Measurements from ENCODE around the gene RERE.

RERE gene

DNA sequence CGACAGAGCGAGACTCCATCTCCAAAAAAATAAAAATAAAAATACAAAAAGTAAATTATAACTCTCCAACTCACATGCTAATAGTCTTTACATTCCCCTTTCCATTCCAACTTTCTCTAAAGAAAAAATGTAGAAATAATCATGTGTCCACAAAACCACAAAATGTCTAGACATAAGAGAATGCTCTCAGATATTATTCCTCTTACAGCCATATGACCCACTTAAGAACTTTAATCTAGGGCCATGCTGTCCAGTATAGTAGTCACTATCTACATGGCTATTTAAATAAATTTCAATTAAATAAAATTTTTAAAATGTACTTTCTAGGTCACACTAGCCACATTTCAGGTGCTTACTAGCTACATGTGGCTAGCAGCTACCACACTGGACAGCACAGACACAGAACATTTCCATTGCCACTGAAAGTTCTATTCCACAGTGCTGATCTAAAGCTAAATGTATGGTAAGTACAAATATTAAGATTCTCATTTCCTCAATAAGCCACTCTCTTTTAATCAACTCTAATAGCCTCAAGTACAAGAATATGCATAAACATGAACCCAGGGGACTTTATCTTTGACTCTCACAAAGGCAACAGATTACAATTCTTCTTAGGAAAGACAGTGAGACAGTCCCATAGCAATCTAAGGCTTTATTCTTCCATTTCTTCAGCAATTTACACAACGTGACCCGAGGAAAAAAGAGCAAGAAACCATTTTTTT, 138.6 kb downstream of the RERE start:
- H3K9ac ChIP-seq (ENCODE audit: low read depth, low read length), result no peak overlapping the region
- no peaks in the 10 kb centered on the region for H3K27me3 ChIP-seq (ENCODE audit: control insufficient read depth, insufficient read depth, low read length)
- peaks cover 21% of the 10 kb centered on the region for H3K4me1 ChIP-seq (ENCODE audit: control insufficient read depth, insufficient read depth, low read length)
- no peaks in the 10 kb centered on the region for H3K9me3 ChIP-seq (ENCODE audit: control insufficient read depth, insufficient read depth, low read length)
- H3K36me3 ChIP-seq (ENCODE audit: control insufficient read depth, insufficient read depth, low read length), result no peaks in the 10 kb centered on the region
- H3K4me3 ChIP-seq (ENCODE audit: low read depth, low read length), result no peak overlapping the region

DNA sequence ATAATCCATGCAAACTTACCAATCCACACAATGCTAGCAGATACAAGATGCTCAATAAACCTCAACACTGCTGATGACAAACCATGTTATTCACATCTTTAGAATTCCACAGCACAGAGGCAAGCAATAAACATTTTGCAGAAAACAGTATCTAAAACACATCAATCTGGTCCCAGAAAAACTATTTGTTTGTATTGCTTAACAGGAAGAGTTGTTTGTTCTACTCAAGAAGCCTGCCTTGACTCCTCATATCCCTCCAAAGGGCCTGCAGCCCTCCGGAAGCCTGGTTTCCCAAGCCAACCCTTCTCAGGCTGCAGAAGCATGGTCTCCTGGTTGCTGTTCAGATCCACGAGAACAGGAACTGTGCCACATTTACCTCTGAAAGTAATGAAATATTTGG, 139.7 kb downstream of the RERE start:
- Histone ChIP-seq H3K36me3 (ENCODE audit: control insufficient read depth, insufficient read depth, low read length) (no peaks in the 10 kb centered on the region), H3K4me1 (ENCODE audit: control insufficient read depth, insufficient read depth, low read length) (peaks cover 21% of the 10 kb centered on the region), H3K4me3 (ENCODE audit: low read depth, low read length) (no peak overlapping the region), H3K27me3 (ENCODE audit: control insufficient read depth, insufficient read depth, low read length) (no peaks in the 10 kb centered on the region), H3K9me3 (ENCODE audit: control insufficient read depth, insufficient read depth, low read length) (no peaks in the 10 kb centered on the region), H3K9ac (ENCODE audit: low read depth, low read length) (no peak overlapping the region)

DNA sequence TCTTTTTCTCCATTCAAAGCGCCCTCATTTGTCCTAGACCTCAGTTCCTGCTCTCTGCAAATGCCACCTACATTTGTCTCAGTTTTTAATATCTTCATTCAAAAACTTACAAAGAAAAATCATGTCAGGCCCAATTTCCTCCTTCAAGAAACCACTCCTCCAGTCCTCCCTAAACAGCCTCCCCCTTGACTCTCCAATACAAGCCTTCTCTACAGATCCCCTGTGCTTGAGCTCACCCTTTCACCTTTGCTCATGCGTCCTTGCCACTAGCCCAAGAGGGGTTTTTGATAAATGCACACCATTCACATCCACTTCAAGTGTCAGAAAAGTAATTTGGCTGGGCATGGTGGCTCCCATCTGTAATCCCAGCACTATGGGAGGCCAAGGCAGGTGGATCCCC, 140.6 kb downstream of the RERE start:
- no peak overlapping the region for H3K9ac ChIP-seq (ENCODE audit: low read depth, low read length)
- no peaks in the 10 kb centered on the region for H3K9me3 ChIP-seq (ENCODE audit: control insufficient read depth, insufficient read depth, low read length)
- H3K36me3 ChIP-seq (ENCODE audit: control insufficient read depth, insufficient read depth, low read length), result no peaks in the 10 kb centered on the region
- H3K27me3 ChIP-seq (ENCODE audit: control insufficient read depth, insufficient read depth, low read length), result no peaks in the 10 kb centered on the region
- H3K4me3 ChIP-seq (ENCODE audit: low read depth, low read length), result no peak overlapping the region
- peaks cover 17% of the 10 kb centered on the region for H3K4me1 ChIP-seq (ENCODE audit: control insufficient read depth, insufficient read depth, low read length)

GRCh38 chr1:8676072-8676471, 141.4 kb downstream of the RERE start:
- Histone ChIP-seq H3K27me3 (ENCODE audit: control insufficient read depth, insufficient read depth, low read length) (no peaks in the 10 kb centered on the region), H3K4me3 (ENCODE audit: low read depth, low read length) (no peak overlapping the region), H3K36me3 (ENCODE audit: control insufficient read depth, insufficient read depth, low read length) (no peaks in the 10 kb centered on the region), H3K9me3 (ENCODE audit: control insufficient read depth, insufficient read depth, low read length) (no peaks in the 10 kb centered on the region), H3K4me1 (ENCODE audit: control insufficient read depth, insufficient read depth, low read length) (peaks cover 18% of the 10 kb centered on the region), H3K9ac (ENCODE audit: low read depth, low read length) (no peak overlapping the region)

- no peak overlapping the region for H3K9ac ChIP-seq (ENCODE audit: low read depth, low read length)
- peaks cover 21% of the 10 kb centered on the region for H3K4me1 ChIP-seq (ENCODE audit: control insufficient read depth, insufficient read depth, low read length)
- no peaks in the 10 kb centered on the region for H3K27me3 ChIP-seq (ENCODE audit: control insufficient read depth, insufficient read depth, low read length)
- no peak overlapping the region for H3K4me3 ChIP-seq (ENCODE audit: low read depth, low read length)
- no peaks in the 10 kb centered on the region for H3K9me3 ChIP-seq (ENCODE audit: control insufficient read depth, insufficient read depth, low read length)
- no peaks in the 10 kb centered on the region for H3K36me3 ChIP-seq (ENCODE audit: control insufficient read depth, insufficient read depth, low read length)
Observed at GRCh38 chr1:8674912-8675311, 142.5 kb downstream of the RERE start.

DNA sequence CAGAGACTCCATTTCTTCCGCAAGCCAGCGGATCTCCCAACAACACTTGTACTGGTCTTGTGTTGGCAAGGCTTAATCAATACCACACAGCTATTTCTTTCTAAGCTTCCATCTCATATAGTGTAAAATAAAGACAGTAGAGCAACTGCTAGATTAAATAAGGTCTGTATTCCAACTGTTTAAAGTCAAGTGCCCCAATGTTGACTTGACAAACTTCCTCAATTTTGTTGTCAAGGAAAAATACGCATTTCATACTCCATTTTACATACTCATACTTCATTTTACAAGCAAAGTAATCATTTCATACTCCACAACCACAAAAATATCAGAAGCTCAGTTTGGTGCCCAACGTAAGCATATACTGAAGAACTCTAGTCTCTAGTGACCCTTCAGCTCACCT, 143.0 kb downstream of the RERE start:
- H3K4me3 ChIP-seq (ENCODE audit: low read depth, low read length), result no peak overlapping the region
- H3K9me3 ChIP-seq (ENCODE audit: control insufficient read depth, insufficient read depth, low read length), result no peaks in the 10 kb centered on the region
- H3K4me1 ChIP-seq (ENCODE audit: control insufficient read depth, insufficient read depth, low read length), result peaks cover 21% of the 10 kb centered on the region
- H3K9ac ChIP-seq (ENCODE audit: low read depth, low read length), result no peak overlapping the region
- no peaks in the 10 kb centered on the region for H3K27me3 ChIP-seq (ENCODE audit: control insufficient read depth, insufficient read depth, low read length)
- no peaks in the 10 kb centered on the region for H3K36me3 ChIP-seq (ENCODE audit: control insufficient read depth, insufficient read depth, low read length)

GRCh38 chr1:8671306-8671917, 146.0 kb downstream of the RERE start:
- Histone ChIP-seq H3K9me3 (ENCODE audit: control insufficient read depth, insufficient read depth, low read length) (no peaks in the 10 kb centered on the region), H3K4me3 (ENCODE audit: low read depth, low read length) (no peak overlapping the region), H3K9ac (ENCODE audit: low read depth, low read length) (no peak overlapping the region), H3K27me3 (ENCODE audit: control insufficient read depth, insufficient read depth, low read length) (no peaks in the 10 kb centered on the region), H3K4me1 (ENCODE audit: control insufficient read depth, insufficient read depth, low read length) (peaks cover 26% of the 10 kb centered on the region), H3K36me3 (ENCODE audit: control insufficient read depth, insufficient read depth, low read length) (no peaks in the 10 kb centered on the region)

DNA sequence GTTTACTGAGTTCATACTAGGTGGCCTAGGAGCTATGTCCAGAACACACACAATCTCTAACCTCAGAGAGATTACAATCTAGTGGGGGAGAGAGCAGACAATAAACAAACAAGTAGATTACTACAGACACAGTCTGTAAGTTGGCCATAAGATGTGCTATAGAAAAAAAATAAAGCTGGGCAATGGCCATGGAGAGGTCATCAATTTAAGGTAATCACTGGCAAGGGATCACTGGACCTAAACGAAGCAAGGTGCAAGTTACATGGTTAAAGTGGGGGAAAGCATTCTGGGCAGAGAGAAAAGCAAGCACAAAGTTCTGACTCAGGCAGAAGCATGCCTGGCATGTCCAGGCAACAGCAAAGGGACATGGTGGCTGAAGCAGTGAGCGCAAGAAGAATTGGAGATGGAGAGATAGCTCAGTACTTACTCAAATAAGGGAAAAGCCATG, 147.0 kb downstream of the RERE start:
- H3K27me3 ChIP-seq (ENCODE audit: control insufficient read depth, insufficient read depth, low read length), result no peaks in the 10 kb centered on the region
- no peaks in the 10 kb centered on the region for H3K36me3 ChIP-seq (ENCODE audit: control insufficient read depth, insufficient read depth, low read length)
- peaks cover 36% of the 10 kb centered on the region for H3K4me1 ChIP-seq (ENCODE audit: control insufficient read depth, insufficient read depth, low read length)
- H3K4me3 ChIP-seq (ENCODE audit: low read depth, low read length), result no peak overlapping the region
- no peak overlapping the region for H3K9ac ChIP-seq (ENCODE audit: low read depth, low read length)
- no peaks in the 10 kb centered on the region for H3K9me3 ChIP-seq (ENCODE audit: control insufficient read depth, insufficient read depth, low read length)

DNA sequence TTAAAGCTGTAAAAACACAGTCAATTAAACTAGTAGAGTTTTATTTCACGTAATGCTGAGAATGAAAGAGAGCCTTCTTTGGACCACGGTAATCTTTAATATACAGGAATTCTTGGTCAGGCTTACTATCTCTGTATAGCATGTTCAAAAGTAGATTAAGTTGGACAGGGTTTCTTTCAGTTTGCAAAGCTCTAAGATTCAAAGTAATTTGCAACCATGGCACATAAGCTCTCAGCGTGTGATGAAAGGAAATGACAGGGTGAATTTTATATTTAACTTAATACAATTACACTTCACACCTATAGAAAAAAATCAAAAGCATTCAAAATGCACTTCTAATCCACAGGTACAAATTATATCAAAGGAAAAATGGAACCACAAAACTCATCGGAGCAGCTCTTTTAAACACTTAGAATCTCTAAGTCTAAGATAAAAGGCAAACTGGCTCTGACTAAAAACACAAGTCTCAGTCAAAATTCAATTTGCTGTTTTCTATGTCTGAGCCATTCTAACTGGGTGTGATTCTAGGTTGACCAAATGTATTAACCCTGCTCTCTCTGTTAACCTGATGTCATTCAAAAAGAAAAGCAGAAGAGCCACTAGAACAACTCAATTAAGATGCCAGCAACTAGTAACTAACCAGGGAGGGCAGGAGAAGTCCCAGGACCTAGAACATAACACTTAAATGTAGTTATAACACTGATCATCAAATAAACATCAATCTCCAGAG, 147.7 kb downstream of the RERE start:
- H3K9me3 ChIP-seq (ENCODE audit: control insufficient read depth, insufficient read depth, low read length), result no peaks in the 10 kb centered on the region
- H3K4me1 ChIP-seq (ENCODE audit: control insufficient read depth, insufficient read depth, low read length), result peaks cover 39% of the 10 kb centered on the region
- no peak overlapping the region for H3K4me3 ChIP-seq (ENCODE audit: low read depth, low read length)
- no peak overlapping the region for H3K9ac ChIP-seq (ENCODE audit: low read depth, low read length)
- no peaks in the 10 kb centered on the region for H3K36me3 ChIP-seq (ENCODE audit: control insufficient read depth, insufficient read depth, low read length)
- no peaks in the 10 kb centered on the region for H3K27me3 ChIP-seq (ENCODE audit: control insufficient read depth, insufficient read depth, low read length)

GRCh38 chr1:8667869-8668594, 149.4 kb downstream of the RERE start:
- no peaks in the 10 kb centered on the region for H3K9me3 ChIP-seq (ENCODE audit: control insufficient read depth, insufficient read depth, low read length)
- H3K36me3 ChIP-seq (ENCODE audit: control insufficient read depth, insufficient read depth, low read length), result no peaks in the 10 kb centered on the region
- peaks cover 43% of the 10 kb centered on the region for H3K4me1 ChIP-seq (ENCODE audit: control insufficient read depth, insufficient read depth, low read length)
- H3K9ac ChIP-seq (ENCODE audit: low read depth, low read length), result no peak overlapping the region
- H3K4me3 ChIP-seq (ENCODE audit: low read depth, low read length), result no peak overlapping the region
- no peaks in the 10 kb centered on the region for H3K27me3 ChIP-seq (ENCODE audit: control insufficient read depth, insufficient read depth, low read length)

DNA sequence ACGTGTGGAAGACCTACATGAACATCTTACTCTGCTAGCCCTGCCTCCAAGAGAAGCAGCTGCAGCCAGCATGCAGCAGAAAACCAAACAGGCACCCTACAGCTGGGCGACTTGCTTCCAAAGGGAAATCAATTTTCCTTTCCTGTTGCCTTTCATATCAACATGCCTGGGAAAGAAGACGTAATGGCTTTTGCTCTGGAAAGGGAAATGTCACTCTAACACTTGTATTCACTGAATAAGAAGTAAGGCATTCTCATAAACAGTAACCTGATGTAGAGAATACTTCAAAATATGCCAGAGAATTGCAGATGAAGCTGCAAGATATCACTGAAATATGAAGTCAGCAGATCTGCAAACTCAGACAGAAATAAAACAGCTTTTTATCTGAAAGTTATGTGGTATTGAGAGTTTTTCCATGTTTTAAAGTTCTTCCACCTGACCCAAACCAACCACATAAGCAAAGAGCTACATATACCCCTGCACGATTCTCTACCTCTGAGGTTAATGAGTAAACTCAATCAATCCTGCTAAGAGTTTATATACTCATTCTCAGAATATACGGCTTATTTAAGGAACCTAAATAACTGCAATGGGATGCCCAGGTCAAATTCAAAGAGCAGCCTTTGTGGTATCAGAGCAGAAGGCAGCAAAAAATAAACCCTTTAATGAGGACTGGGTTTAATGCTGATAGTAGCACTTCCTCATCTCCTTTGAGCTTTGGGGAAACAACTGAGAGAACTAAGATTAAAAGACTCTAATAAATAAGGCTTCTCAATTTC, 150.9 kb downstream of the RERE start:
- Histone ChIP-seq H3K4me1 (ENCODE audit: control insufficient read depth, insufficient read depth, low read length) (peaks cover 43% of the 10 kb centered on the region), H3K36me3 (ENCODE audit: control insufficient read depth, insufficient read depth, low read length) (no peaks in the 10 kb centered on the region), H3K4me3 (ENCODE audit: low read depth, low read length) (no peak overlapping the region), H3K9ac (ENCODE audit: low read depth, low read length) (no peak overlapping the region), H3K27me3 (ENCODE audit: control insufficient read depth, insufficient read depth, low read length) (no peaks in the 10 kb centered on the region), H3K9me3 (ENCODE audit: control insufficient read depth, insufficient read depth, low read length) (no peaks in the 10 kb centered on the region)
